Endothelial cell of umbilical vein (primary cell): ENCODE data around the gene NGLY1.

Experiments
- CTCF ChIP-seq, 2 donors: IDR thresholded peaks; 1 replicate in 1 of 2; 2 replicates in 1 of 2; pipeline ENCODE4 v1.5.1; 2011; ENCODE audit warnings: low read length in 2 of 2, mild to moderate bottlenecking in 2 of 2, moderate library complexity in 2 of 2, control low read depth in 1 of 2, inconsistent platforms in 1 of 2, low read depth in 1 of 2; ENCODE audit not compliant: insufficient read depth in 1 of 2; ENCODE audit errors: extremely low read depth in 1 of 2
- EZH2 ChIP-seq: IDR thresholded peaks from 2 replicates; pipeline ENCODE4 v1.6.1; 2012; ENCODE audit warnings: borderline replicate concordance, low read depth, mild to moderate bottlenecking, moderate library complexity, low read length, inconsistent platforms; ENCODE audit not compliant: severe bottlenecking
- FOS ChIP-seq: IDR thresholded peaks from 2 replicates; pipeline ENCODE4 v1.6.1; 2011; ENCODE audit warnings: mild to moderate bottlenecking, low read length, moderate library complexity, borderline replicate concordance; ENCODE audit not compliant: insufficient read depth
- JUN ChIP-seq: IDR thresholded peaks from 2 replicates; pipeline ENCODE4 v1.6.1; 2011; ENCODE audit warnings: borderline replicate concordance, low read depth; ENCODE audit not compliant: insufficient read length, insufficient read depth
- MYC ChIP-seq: IDR thresholded peaks from one replicate; pipeline ENCODE4 v1.6.1; 2011; ENCODE audit warnings: mild to moderate bottlenecking, low read depth, low read length
- POLR2A ChIP-seq: IDR thresholded peaks from 2 replicates; pipeline ENCODE4 v1.6.1; 2012; ENCODE audit warnings: low read depth, mild to moderate bottlenecking, control low read depth, low read length
- POLR2AphosphoS5 ChIP-seq: IDR thresholded peaks from 2 replicates; pipeline ENCODE4 v1.6.1; 2012; ENCODE audit warnings: low read depth, mild to moderate bottlenecking, control low read depth, low read length, moderate library complexity; ENCODE audit not compliant: insufficient read depth

GRCh38 chr3:25706213-25706612 lies 77.0 kb downstream of the NGLY1 start:
- TF ChIP-seq CTCF (IDR thresholded peaks at IDR 0.05; ENCODE audit: extremely low read depth in 1 of 2, insufficient read depth in 1 of 2, low read depth in 1 of 2, low read length in 2 of 2) = no peak
- TF ChIP-seq EZH2 = no peak
- TF ChIP-seq JUN = no peak
- TF ChIP-seq POLR2A = no peak
- no peak for TF ChIP-seq FOS
- TF ChIP-seq POLR2AphosphoS5 = no peak
- TF ChIP-seq MYC = no peak
